Measurements from ENCODE around the gene WWP2.
"Not testable (repeated sequence)": the region's sequence is repeated elsewhere in the genome, so short reads cannot be mapped to it uniquely, and the experiment has no call there.

The WWP2 gene

GRCh38 chr16:69747115-69747514 is 15.0 kb upstream of the WWP2 start:
- DNase-seq (ENCODE audit: low read depth), result no peak
- H3K4me3 ChIP-seq (ENCODE audit: control insufficient read depth, low read depth, low read length), result no peak overlapping the region
- no peak for TF ChIP-seq CTCF (IDR thresholded peaks at IDR 0.05; ENCODE audit: control insufficient read depth, insufficient read depth, low read depth, low read length, missing control alignments)

GRCh38 chr16:69748694-69749345 is 13.3 kb upstream of the WWP2 start:
- no peak for TF ChIP-seq CTCF (IDR thresholded peaks at IDR 0.05; ENCODE audit: control insufficient read depth, insufficient read depth, low read depth, low read length, missing control alignments)
- no peak for DNase-seq (ENCODE audit: low read depth)
- no peak overlapping the region for H3K4me3 ChIP-seq (ENCODE audit: control insufficient read depth, low read depth, low read length)

- no peak for TF ChIP-seq CTCF (IDR thresholded peaks at IDR 0.05; ENCODE audit: control insufficient read depth, insufficient read depth, low read depth, low read length, missing control alignments)
- peak overlapping the region; percentile 100 for H3K4me3 ChIP-seq (ENCODE audit: control insufficient read depth, low read depth, low read length)
- no peak for DNase-seq (ENCODE audit: low read depth)
Measured at GRCh38 chr16:69754143-69754468, 8.0 kb upstream of the WWP2 start.

- peak; percentile 86 for DNase-seq (ENCODE audit: low read depth)
- peak; percentile 99 for TF ChIP-seq CTCF (IDR thresholded peaks at IDR 0.05; ENCODE audit: control insufficient read depth, insufficient read depth, low read depth, low read length, missing control alignments)
- peak within 1 kb of the TSS; percentile 100 for H3K4me3 ChIP-seq (ENCODE audit: control insufficient read depth, low read depth, low read length)
Measured at GRCh38 chr16:69754469-69755310, 7.4 kb upstream of the WWP2 start, which contains the start of gene NOB1. Gene NOB1 (minus strand): TSS chr16:69754926. CDS start chr16:69754910, 16 bp downstream.

GRCh38 chr16:69756705-69757104 is 5.4 kb upstream of the WWP2 start:
- H3K4me3 ChIP-seq (ENCODE audit: control insufficient read depth, low read depth, low read length), result no peak overlapping the region
- no peak for DNase-seq (ENCODE audit: low read depth)
- TF ChIP-seq CTCF (IDR thresholded peaks at IDR 0.05; ENCODE audit: control insufficient read depth, insufficient read depth, low read depth, low read length, missing control alignments), result no peak

GRCh38 chr16:69757375-69757774 is 4.8 kb upstream of the WWP2 start:
- not testable (repeated sequence) for H3K4me3 ChIP-seq (ENCODE audit: control insufficient read depth, low read depth, low read length)

More at GRCh38 chr16:69757375-69757774, 4.8 kb upstream of the WWP2 start:
- DNase-seq (ENCODE audit: low read depth), result not testable (repeated sequence)

All from AG09309 (cell line).